GM23248 (cell line): ENCODE measurements around the gene WIPI1.

Source experiments
- EZH2 ChIP-seq: fragments of 200-600 bp; sonication (generic); IDR thresholded peaks from 2 replicates; pipeline ENCODE4 v1.6.1; 2018; ENCODE audit warnings: antibody characterized with exemption, mild to moderate bottlenecking; ENCODE audit not compliant: insufficient read depth, poor library complexity, severe bottlenecking
- EZH2phosphoT487 ChIP-seq: fragments of 200-600 bp; sonication (generic); IDR thresholded peaks from 2 replicates; pipeline ENCODE4 v1.6.1; 2018; ENCODE audit warnings: antibody characterized with exemption, moderate library complexity, mild to moderate bottlenecking, low read depth; ENCODE audit not compliant: insufficient read depth

- TF ChIP-seq EZH2 (no peak), EZH2phosphoT487 (no peak)
Observed at GRCh38 chr17:68433211-68433610, 24.1 kb downstream of the WIPI1 start.
